CD4-positive, alpha-beta memory T cell (primary cell): ENCODE results near the gene SLC2A4RG. TPM values are rescaled to one million over a fixed set of nuclear protein-coding genes. Genes with fewer than 3 reads are reported as not detected.
A peak's percentile ranks its signal among the peaks of the same experiment; 100 is the strongest.
"Not testable (repeated sequence)": the region's sequence is repeated elsewhere in the genome, so short reads cannot be mapped to it uniquely, and the experiment has no call there.

ENCODE experiments used
- CTCF ChIA-PET: fragments of 350-600 bp; sonication (Branson Sonifier 250); formaldehyde crosslinking; loops from one replicate; lab custom pipeline; 2021; ENCODE audit warnings: inconsistent platforms; ENCODE audit not compliant: partially characterized antibody; lab: Charles Lee
- POLR2A ChIA-PET: fragments of 350-600 bp; sonication (Branson Sonifier 250); formaldehyde crosslinking; loops from one replicate; lab custom pipeline; 2021; ENCODE audit not compliant: partially characterized antibody; lab: Charles Lee
- DNase-seq, 5 donors: peaks; one replicate each; pipeline versions ENCODE4 v3.0.0 to v3.0.0-alpha.2; 2020 to 2022; ENCODE audit warnings: mixed read lengths in 1 of 5
- H3K27ac ChIP-seq: one replicate; pipeline ENCODE4 v1.7.0; 2013; ENCODE audit warnings: low read depth, low read length
- H3K27me3 ChIP-seq: 2 replicates; pipeline ENCODE4 v1.7.0; 2013; ENCODE audit warnings: mild to moderate bottlenecking, low read length, moderate library complexity; ENCODE audit not compliant: insufficient read depth
- H3K36me3 ChIP-seq: 2 replicates; pipeline ENCODE4 v1.7.0; 2013; ENCODE audit warnings: mild to moderate bottlenecking, low read length, moderate library complexity; ENCODE audit not compliant: insufficient read depth
- H3K4me1 ChIP-seq: 2 replicates; pipeline ENCODE4 v1.7.0; 2013; ENCODE audit warnings: mild to moderate bottlenecking, low read length, moderate library complexity; ENCODE audit not compliant: insufficient read depth
- H3K4me3 ChIP-seq, 2 donors: one replicate each; pipeline ENCODE4 v1.7.0; 2013; ENCODE audit warnings: low read length in 2 of 2, mild to moderate bottlenecking in 1 of 2
- H3K9me3 ChIP-seq, 2 donors: one replicate each; pipeline ENCODE4 v1.7.0; 2013; ENCODE audit warnings: low read length in 2 of 2, control low read depth in 1 of 2; ENCODE audit not compliant: control insufficient read depth in 1 of 2
- H3K27ac Mint-ChIP-seq, 7 donors: one replicate each; pipeline ENCODE4 v1.8.0; 2020 to 2021; ENCODE audit warnings: mixed read lengths in 7 of 7, mild to moderate bottlenecking in 6 of 7, inconsistent platforms in 3 of 7, moderate library complexity in 3 of 7
- H3K27me3 Mint-ChIP-seq, 2 donors: one replicate each; pipeline ENCODE4 v1.8.0; 2020 to 2021; ENCODE audit warnings: mixed read lengths in 2 of 2
- H3K36me3 Mint-ChIP-seq, 2 donors: one replicate each; pipeline ENCODE4 v1.8.0; 2020 to 2021; ENCODE audit warnings: mixed read lengths in 2 of 2, inconsistent platforms in 1 of 2, mild to moderate bottlenecking in 1 of 2
- H3K4me1 Mint-ChIP-seq, 4 donors: one replicate each; pipeline ENCODE4 v1.8.0; 2020 to 2021; ENCODE audit warnings: mixed read lengths in 4 of 4, mild to moderate bottlenecking in 1 of 4
- H3K4me3 Mint-ChIP-seq, 8 donors: one replicate each; pipeline ENCODE4 v1.8.0; 2020 to 2021; ENCODE audit warnings: mixed read lengths in 8 of 8, mild to moderate bottlenecking in 7 of 8, moderate library complexity in 6 of 8, inconsistent platforms in 3 of 8
- H3K9me3 Mint-ChIP-seq, 8 donors: one replicate each; pipeline ENCODE4 v1.8.0; 2020 to 2021; ENCODE audit warnings: mixed read lengths in 8 of 8, mild to moderate bottlenecking in 5 of 8, inconsistent platforms in 3 of 8, moderate library complexity in 1 of 8
- intact Hi-C: fragments of 100-400 bp; cut with micrococcal nuclease; formaldehyde crosslinking; loops from one replicate; pipeline ENCODE4 v1.15.1; 2023
- polyA plus RNA-seq, 2 donors: library from polyadenylated mRNA; unstranded; fragments of 300-500 nt; fragmentation: Illumina TruSeq; gene quantifications; one replicate each; pipeline ENCODE4 v1.2.3, GENCODE V29; 2021
- total RNA-seq, 2 experiments: library from RNA; stranded (reverse); gene quantifications; one replicate each; pipeline ENCODE4 v1.2.3, GENCODE V29; 2021

The SLC2A4RG gene
- total and polyA plus RNA-seq, 4 experiments from 2014 or later = 2.2 to 124 (median 64.5) TPM

DNA sequence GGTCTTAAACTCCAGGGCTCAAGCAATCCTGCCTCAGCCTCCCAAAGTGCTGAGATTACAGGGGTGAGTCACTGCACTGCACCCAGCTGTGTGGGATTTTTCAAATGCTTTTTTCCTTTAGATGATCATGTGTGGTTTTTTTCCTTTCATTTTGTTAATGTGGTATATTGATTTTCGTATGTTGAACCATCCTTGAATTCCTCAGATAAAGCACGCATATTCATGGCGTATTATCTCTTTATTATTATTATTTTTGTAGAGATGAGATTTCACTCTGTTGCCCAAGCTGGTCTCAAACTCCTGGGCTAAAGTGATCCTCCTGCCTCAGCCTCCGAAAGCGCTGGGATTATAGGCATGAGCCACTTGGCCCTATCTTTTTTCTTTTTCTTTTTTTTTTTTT, 24.7 kb upstream of the SLC2A4RG start:
- Histone ChIP-seq H3K27me3 (no peaks in the 10 kb centered on the region), H3K27ac (no peak overlapping the region), H3K9me3 (no peaks in the 10 kb centered on the region), H3K4me3 (no peak overlapping the region), H3K36me3 (peaks cover 27% of the 10 kb centered on the region), H3K4me1 (peaks cover 32% of the 10 kb centered on the region)
- peaks cover 61 to 70% of the 10 kb centered on the region in 2 donors for H3K36me3 Mint-ChIP-seq
- intact Hi-C loops = no loop called here
- H3K4me1 Mint-ChIP-seq = peaks cover 22 to 53% (median 40%) of the 10 kb centered on the region in 4 donors
- H3K27ac Mint-ChIP-seq = no peak overlapping the region
- DNase-seq = no peak
- ChIA-PET POLR2A (interaction anchor here (1.6 kb wide), 1 partner anchor 23 kb away, joined by 3 read pairs; no protein-coding TSS in a partner anchor), CTCF (no interaction called here)
- H3K9me3 Mint-ChIP-seq = peaks cover 2 to 22% (median 10%) of the 10 kb centered on the region in 8 donors
- H3K4me3 Mint-ChIP-seq = no peak overlapping the region
- no peaks in the 10 kb centered on the region for H3K27me3 Mint-ChIP-seq

DNA sequence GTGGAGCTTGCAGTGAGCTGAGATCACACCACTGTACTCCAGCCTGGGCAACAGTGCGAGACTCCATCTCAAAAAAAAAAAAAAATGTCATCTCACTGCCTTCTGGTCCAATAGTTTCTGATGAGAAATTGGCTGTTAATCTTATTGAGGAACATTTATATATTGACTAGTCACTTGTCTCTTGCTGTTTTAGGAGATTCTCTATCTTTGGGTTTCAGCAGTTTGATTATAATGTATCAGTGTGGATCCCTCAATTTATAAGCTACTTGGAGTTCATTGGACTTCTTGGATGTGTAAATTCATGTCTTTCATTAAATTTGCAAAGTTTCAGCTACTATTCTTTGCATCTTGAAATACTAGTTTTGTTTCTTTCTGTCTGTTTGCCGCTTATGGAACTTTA, 20.6 kb upstream of the SLC2A4RG start:
- peaks cover 25 to 43% (median 30%) of the 10 kb centered on the region in 4 donors for H3K4me1 Mint-ChIP-seq
- H3K27me3 Mint-ChIP-seq = no peaks in the 10 kb centered on the region
- Histone ChIP-seq H3K9me3 (no peaks in the 10 kb centered on the region), H3K27me3 (no peaks in the 10 kb centered on the region), H3K27ac (no peak overlapping the region), H3K36me3 (peaks cover 14% of the 10 kb centered on the region), H3K4me1 (peaks cover 12% of the 10 kb centered on the region), H3K4me3 (no peak overlapping the region)
- no peak for DNase-seq
- peak overlapping the region in 1 of 7 donors; percentile 29 for H3K27ac Mint-ChIP-seq
- H3K4me3 Mint-ChIP-seq = no peak overlapping the region
- ChIA-PET POLR2A (interaction anchor here (1.6 to 2.6 kb wide), 3 partner anchors 9 to 18 kb away, joined by 5 to 11 read pairs (median 6); partner anchors contain the start of genes ARFRP1, LIME1 and ZGPAT), CTCF (interaction anchor here (1.3 to 1.7 kb wide), 2 partner anchors 11 to 17 kb away, joined by 3 to 9 read pairs; partner anchors contain the start of genes ARFRP1, LIME1 and ZGPAT)
- peaks cover 2 to 21% (median 10%) of the 10 kb centered on the region in 8 donors for H3K9me3 Mint-ChIP-seq
- intact Hi-C loops = no loop called here
- H3K36me3 Mint-ChIP-seq = peaks cover 57 to 62% of the 10 kb centered on the region in 2 donors

DNA sequence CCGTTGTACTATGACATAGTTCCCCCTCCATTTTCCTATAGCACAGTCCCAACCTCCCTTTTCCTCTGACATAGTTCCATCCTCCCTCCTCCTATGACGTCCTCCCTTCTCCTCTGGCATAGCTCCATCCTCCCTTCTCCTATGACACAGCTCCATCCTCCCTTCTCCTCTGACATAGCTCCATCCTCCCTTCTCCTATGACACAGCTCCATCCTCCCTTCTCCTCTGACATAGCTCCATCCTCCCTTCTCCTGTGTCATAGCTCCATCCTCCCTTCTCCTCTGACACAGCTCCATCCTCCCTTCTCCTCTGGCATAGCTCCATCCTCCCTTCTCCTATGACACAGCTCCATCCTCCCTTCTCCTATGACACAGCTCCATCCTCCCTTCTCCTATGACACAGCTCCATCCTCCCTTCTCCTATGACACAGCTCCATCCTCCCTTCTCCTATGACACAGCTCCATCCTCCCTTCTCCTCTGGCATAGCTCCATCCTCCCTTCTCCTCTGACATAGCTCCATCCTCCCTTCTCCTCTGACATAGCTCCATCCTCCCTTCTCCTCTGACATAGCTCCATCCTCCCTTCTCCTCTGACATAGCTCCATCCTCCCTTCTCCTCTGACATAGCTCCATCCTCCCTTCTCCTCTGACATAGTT, 16.5 kb upstream of the SLC2A4RG start:
- H3K27ac ChIP-seq, H3K4me3 ChIP-seq, H3K27me3 Mint-ChIP-seq, H3K27me3 ChIP-seq, H3K9me3 ChIP-seq, H3K4me3 Mint-ChIP-seq, intact Hi-C loops, DNase-seq: not testable (repeated sequence)
- H3K4me1 Mint-ChIP-seq = peaks cover 25 to 34% (median 26%) of the 10 kb centered on the region in 4 donors
- Histone ChIP-seq H3K4me1 (peaks cover 21% of the 10 kb centered on the region), H3K36me3 (peaks cover 11% of the 10 kb centered on the region)
- ChIA-PET CTCF (interaction anchor here (0.6 to 0.7 kb wide), 2 partner anchors 13 to 258 kb away, joined by 3 read pairs; partner anchors contain the start of genes LIME1 and PRPF6), POLR2A (interaction anchor here (0.7 to 4.7 kb wide), 4 partner anchors 13 to 18 kb away, joined by 4 to 25 read pairs (median 5); partner anchors contain the start of genes ARFRP1, LIME1, SLC2A4RG and ZGPAT)
- peaks cover 2 to 21% (median 10%) of the 10 kb centered on the region in 8 donors for H3K9me3 Mint-ChIP-seq
- peak overlapping the region in 1 of 7 donors; percentile 42 for H3K27ac Mint-ChIP-seq
- H3K36me3 Mint-ChIP-seq = peaks cover 43 to 47% of the 10 kb centered on the region in 2 donors

DNA sequence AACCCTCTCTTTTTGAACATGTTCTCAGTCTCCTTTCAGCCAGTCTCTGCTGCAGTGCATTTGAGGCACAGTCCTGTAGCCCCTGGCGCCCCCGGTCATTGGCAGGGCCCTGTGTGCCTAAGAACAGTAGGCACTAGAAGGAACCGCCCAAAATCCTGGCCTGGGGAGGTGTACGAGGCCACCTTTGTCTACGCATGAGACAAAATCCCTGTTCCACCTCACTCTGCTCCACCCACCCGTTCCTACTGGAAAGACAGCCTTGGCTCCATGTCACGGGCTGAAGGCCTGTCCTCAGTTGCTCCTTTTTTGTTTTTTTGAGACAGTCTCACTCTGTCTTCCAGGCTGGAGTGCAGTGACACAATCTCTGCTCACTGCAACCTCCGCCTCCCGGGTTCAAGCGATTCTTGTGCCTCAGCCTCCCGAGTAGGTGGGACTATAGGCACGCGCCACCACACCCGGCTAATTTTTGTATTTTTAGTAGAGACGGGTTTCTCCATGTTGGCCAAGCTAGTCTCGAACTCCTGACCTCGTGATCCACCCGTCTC, 9.3 kb upstream of the SLC2A4RG start:
- H3K9me3 Mint-ChIP-seq, H3K27me3 ChIP-seq, H3K9me3 ChIP-seq, DNase-seq, H3K27ac Mint-ChIP-seq, H3K27me3 Mint-ChIP-seq, H3K4me3 Mint-ChIP-seq, CTCF ChIA-PET, intact Hi-C loops, H3K4me3 ChIP-seq: not testable (repeated sequence)
- Mint-ChIP-seq H3K4me1 (peaks cover 26 to 34% (median 31%) of the 10 kb centered on the region in 4 donors), H3K36me3 (peaks cover 23 to 30% of the 10 kb centered on the region in 2 donors)
- Histone ChIP-seq H3K27ac (peak overlapping the region; percentile 29), H3K4me1 (peaks cover 61% of the 10 kb centered on the region), H3K36me3 (peaks cover 18% of the 10 kb centered on the region)
- POLR2A ChIA-PET = interaction anchor here (0.9 to 1.5 kb wide), 4 partner anchors 9 to 91 kb away, joined by 3 to 5 read pairs (median 4); partner anchors contain the start of genes ARFRP1 and ZGPAT

DNA sequence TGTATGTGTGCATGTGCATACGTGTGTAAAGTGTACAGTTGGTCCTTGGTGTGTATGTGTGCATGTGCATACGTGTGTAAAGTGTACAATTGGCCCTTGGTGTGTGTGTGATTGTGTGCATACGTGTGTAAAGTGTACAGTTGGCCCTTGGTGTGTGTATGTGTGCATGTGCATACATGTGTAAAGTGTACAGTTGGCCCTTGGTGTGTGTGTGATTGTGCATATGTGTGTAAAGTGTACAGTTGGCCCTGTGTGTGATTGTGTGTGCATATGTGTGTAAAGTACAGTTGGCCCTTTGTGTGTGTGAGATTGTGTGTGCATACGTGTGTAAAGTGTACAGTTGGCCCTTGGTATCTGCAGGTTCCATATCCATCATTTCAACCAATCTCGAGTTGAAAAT, 8.2 kb upstream of the SLC2A4RG start:
- H3K9me3 ChIP-seq = no peaks in the 10 kb centered on the region
- H3K27ac ChIP-seq = peak overlapping the region; percentile 29
- H3K4me3 ChIP-seq = peak overlapping the region in 1 of 2 donors; percentile 51
- ChIA-PET CTCF (no interaction called here), POLR2A (interaction anchor here (1.1 to 1.5 kb wide), 2 partner anchors 23 to 92 kb away, joined by 3 to 5 read pairs; partner anchors contain the start of genes ARFRP1 and ZGPAT)
- peaks cover 72% of the 10 kb centered on the region for H3K4me1 ChIP-seq
- intact Hi-C loops = no loop called here
- peaks cover 0 to 2% (median under 1%) of the 10 kb centered on the region in 8 donors for H3K9me3 Mint-ChIP-seq
- H3K27me3 ChIP-seq = no peaks in the 10 kb centered on the region
- H3K36me3 ChIP-seq = peaks cover 22% of the 10 kb centered on the region
- no peak for DNase-seq
- H3K4me3 Mint-ChIP-seq = no peak overlapping the region
- peaks cover 35 to 46% (median 36%) of the 10 kb centered on the region in 4 donors for H3K4me1 Mint-ChIP-seq
- H3K27ac Mint-ChIP-seq = no peak overlapping the region
- no peaks in the 10 kb centered on the region for H3K27me3 Mint-ChIP-seq
- peaks cover 15 to 36% of the 10 kb centered on the region in 2 donors for H3K36me3 Mint-ChIP-seq

DNA sequence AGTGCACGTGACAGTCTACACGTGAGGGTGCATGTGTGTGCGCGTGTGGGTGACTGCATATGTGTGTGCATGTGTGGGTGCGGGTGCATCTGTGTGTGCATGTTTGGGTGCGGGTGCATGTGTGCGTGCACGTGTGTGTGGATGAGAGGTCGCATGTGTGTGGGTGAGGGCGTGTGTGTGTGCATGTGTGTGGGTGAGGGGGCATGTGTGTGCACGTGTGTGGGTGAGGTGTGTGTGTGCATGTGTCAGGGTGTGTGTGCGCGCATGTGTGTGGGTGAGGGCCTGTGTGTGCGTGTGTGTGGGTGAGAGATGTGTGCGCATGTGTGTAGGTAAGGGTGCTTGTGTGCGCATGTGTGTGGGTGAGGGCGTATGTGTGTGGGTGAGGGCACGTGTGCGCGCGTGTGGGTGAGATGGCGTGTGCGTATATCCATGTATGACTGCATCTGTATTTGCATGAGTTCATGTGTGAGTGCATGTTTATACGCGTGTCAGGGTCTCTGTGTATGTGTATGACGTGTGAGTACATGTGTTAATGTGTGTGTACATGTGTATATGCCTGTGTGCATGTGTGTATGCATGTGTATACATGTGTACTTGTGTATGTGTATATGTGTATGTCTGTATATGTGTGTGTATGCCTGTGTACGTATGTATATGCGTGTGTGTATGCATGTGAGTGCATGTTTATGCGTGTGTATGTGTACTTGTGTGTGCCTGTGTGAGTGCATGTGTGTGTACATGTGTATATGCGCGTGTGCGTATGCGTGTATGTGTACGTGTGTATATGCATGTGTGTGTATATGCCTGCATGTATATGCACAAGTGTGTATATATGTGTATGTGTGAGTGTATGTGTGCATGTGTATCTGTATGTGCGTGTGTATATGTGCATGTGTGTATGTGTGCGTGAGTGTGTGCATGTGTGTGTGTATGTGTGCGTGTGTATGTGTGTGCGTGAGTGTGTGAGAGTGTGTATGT, 7.2 kb upstream of the SLC2A4RG start:
- intact Hi-C loops = no loop called here
- Histone ChIP-seq H3K4me3 (no peak overlapping the region), H3K27ac (no peak overlapping the region), H3K27me3 (no peaks in the 10 kb centered on the region), H3K9me3 (no peaks in the 10 kb centered on the region), H3K4me1 (peaks cover 64% of the 10 kb centered on the region), H3K36me3 (peaks cover 22% of the 10 kb centered on the region)
- H3K36me3 Mint-ChIP-seq = peaks cover 11 to 40% of the 10 kb centered on the region in 2 donors
- H3K27me3 Mint-ChIP-seq = no peaks in the 10 kb centered on the region
- ChIA-PET POLR2A (interaction anchor here (7.0 kb wide), 1 partner anchor 24 kb away, joined by 202 read pairs; the partner anchor contains the start of genes ARFRP1 and ZGPAT), CTCF (no interaction called here)
- H3K4me3 Mint-ChIP-seq = no peak overlapping the region
- peaks cover 0 to 3% (median 0%) of the 10 kb centered on the region in 8 donors for H3K9me3 Mint-ChIP-seq
- H3K27ac Mint-ChIP-seq = no peak overlapping the region
- no peak for DNase-seq
- peaks cover 31 to 42% (median 32%) of the 10 kb centered on the region in 4 donors for H3K4me1 Mint-ChIP-seq
